ENCODE data around the gene LRMDA. TPM values are rescaled to one million over a fixed set of nuclear protein-coding genes. Genes with fewer than 3 reads are reported as not detected.

The LRMDA gene
- total RNA-seq, 4 donors from 2014 or later: 2.2 to 7.8 (median 4.5) TPM

- no peak for TF ChIP-seq CTCF (IDR thresholded peaks at IDR 0.05)
- TF ChIP-seq POLR2A (IDR thresholded peaks at IDR 0.05): no peak
- TF ChIP-seq EP300 (IDR thresholded peaks at IDR 0.05; ENCODE audit: low read depth): no peak
- no peak for TF ChIP-seq POLR2AphosphoS5 (IDR thresholded peaks at IDR 0.05)
- WGBS, 2 donors (ENCODE audit: low coverage in 1 of 2): 46 to 66% methylated on average over 2 to 4 of the region's 4 CpGs
- in situ Hi-C loops (cut with MboI; ENCODE audit: low pct_ligation_motif_present in 1 of 4, low pct_unique_long_range_greater_than_20kb in 1 of 4, low sequenced_read_pairs in 3 of 4): no loop called here
- Histone ChIP-seq H3K4me1 (no peaks in the 10 kb centered on the region), H3K27ac (no peak overlapping the region), H3K27me3 (no peaks in the 10 kb centered on the region), H3K9me3 (no peaks in the 10 kb centered on the region), H3K36me3 (no peaks in the 10 kb centered on the region), H3K4me3 (no peak overlapping the region)
- no peak for DNase-seq
- intact Hi-C loops (cut with DNase I; ENCODE audit: low total_unique reads): no loop called here
Measured at GRCh38 chr10:76576276-76576962, 1145.0 kb downstream of the LRMDA start.

- no peak overlapping the region for H3K4me3 ChIP-seq
- WGBS, 2 donors (ENCODE audit: low coverage in 1 of 2): 79 to 82% methylated on average over 2 of the region's 2 CpGs
- H3K36me3 ChIP-seq: no peaks in the 10 kb centered on the region
- H3K27me3 ChIP-seq: no peaks in the 10 kb centered on the region
- H3K27ac ChIP-seq: no peak overlapping the region
- in situ Hi-C loops (cut with MboI; ENCODE audit: low pct_ligation_motif_present in 1 of 4, low pct_unique_long_range_greater_than_20kb in 1 of 4, low sequenced_read_pairs in 3 of 4): no loop called here
- H3K4me1 ChIP-seq: no peaks in the 10 kb centered on the region
- no peak for DNase-seq
- H3K9me3 ChIP-seq: no peaks in the 10 kb centered on the region
- intact Hi-C loops (cut with DNase I; ENCODE audit: low total_unique reads): no loop called here
- TF ChIP-seq POLR2A (IDR thresholded peaks at IDR 0.05): no peak
- TF ChIP-seq CTCF (IDR thresholded peaks at IDR 0.05): no peak
- TF ChIP-seq EP300 (IDR thresholded peaks at IDR 0.05; ENCODE audit: low read depth): no peak
- no peak for TF ChIP-seq POLR2AphosphoS5 (IDR thresholded peaks at IDR 0.05)
Measured at GRCh38 chr10:76577455-76577854, 1146.0 kb downstream of the LRMDA start.

GRCh38 chr10:76581506-76582256 is 1150.3 kb downstream of the LRMDA start:
- intact Hi-C loops (cut with DNase I; ENCODE audit: low total_unique reads): no loop called here
- no peak for TF ChIP-seq POLR2A (IDR thresholded peaks at IDR 0.05)
- no peak for TF ChIP-seq POLR2AphosphoS5 (IDR thresholded peaks at IDR 0.05)
- no peak for TF ChIP-seq EP300 (IDR thresholded peaks at IDR 0.05; ENCODE audit: low read depth)
- TF ChIP-seq CTCF (IDR thresholded peaks at IDR 0.05): no peak
- WGBS, 2 donors (ENCODE audit: low coverage in 1 of 2): 84 to 88% methylated on average over 3 to 4 of the region's 4 CpGs

GRCh38 chr10:76582531-76582930 is 1151.1 kb downstream of the LRMDA start:
- 82 to 96% methylated on average over 1 of the region's 1 CpG for WGBS, 2 donors (ENCODE audit: low coverage in 1 of 2)
- H3K27me3 ChIP-seq: no peaks in the 10 kb centered on the region

More at GRCh38 chr10:76581506-76582256, 1150.3 kb downstream of the LRMDA start:
- Histone ChIP-seq H3K9me3 (no peaks in the 10 kb centered on the region), H3K4me1 (peaks cover 0 to 5% (median 0%) of the 10 kb centered on the region in 4 donors), H3K4me3 (no peak overlapping the region), H3K27me3 (no peaks in the 10 kb centered on the region), H3K27ac (peak overlapping the region in 1 of 4 donors; percentile 26), H3K36me3 (no peaks in the 10 kb centered on the region)
- no peak for DNase-seq
- in situ Hi-C loops (cut with MboI; ENCODE audit: low pct_ligation_motif_present in 1 of 4, low pct_unique_long_range_greater_than_20kb in 1 of 4, low sequenced_read_pairs in 3 of 4): no loop called here

More at GRCh38 chr10:76582531-76582930, 1151.1 kb downstream of the LRMDA start:
- Histone ChIP-seq H3K27ac (peak overlapping the region in 1 of 4 donors; percentile 26), H3K4me1 (peaks cover 0 to 5% (median 0%) of the 10 kb centered on the region in 4 donors), H3K4me3 (no peak overlapping the region), H3K9me3 (no peaks in the 10 kb centered on the region), H3K36me3 (no peaks in the 10 kb centered on the region)
- TF ChIP-seq CTCF (IDR thresholded peaks at IDR 0.05): no peak
- no peak for TF ChIP-seq EP300 (IDR thresholded peaks at IDR 0.05; ENCODE audit: low read depth)
- TF ChIP-seq POLR2A (IDR thresholded peaks at IDR 0.05): no peak
- TF ChIP-seq POLR2AphosphoS5 (IDR thresholded peaks at IDR 0.05): no peak
- intact Hi-C loops (cut with DNase I; ENCODE audit: low total_unique reads): no loop called here
- no peak for DNase-seq
- in situ Hi-C loops (cut with MboI; ENCODE audit: low pct_ligation_motif_present in 1 of 4, low pct_unique_long_range_greater_than_20kb in 1 of 4, low sequenced_read_pairs in 3 of 4): no loop called here

Measured in transverse colon (tissue), 4 donors.